H9 (cell line): ENCODE results near the gene IL4. TPM values are rescaled to one million over a fixed set of nuclear protein-coding genes. Genes with fewer than 3 reads are reported as not detected.

Experiments used
- DNase-seq: peaks from one replicate; pipeline ENCODE4 v3.0.0-alpha.2; 2017
- H2AFZ ChIP-seq: one replicate; pipeline ENCODE4 v1.6.1; 2013; ENCODE audit warnings: mild to moderate bottlenecking, low read length, control low read depth, moderate library complexity
- H2AK5ac ChIP-seq: 2 replicates; pipeline ENCODE4 v1.6.1; 2013; ENCODE audit warnings: low read length, control low read depth, mixed read lengths; ENCODE audit not compliant: insufficient read length
- H2BK120ac ChIP-seq: one replicate; pipeline ENCODE4 v1.6.1; 2013; ENCODE audit warnings: low read depth, mild to moderate bottlenecking, low read length, control low read depth, inconsistent platforms; ENCODE audit not compliant: poor library complexity, severe bottlenecking
- H2BK12ac ChIP-seq: 2 replicates; pipeline ENCODE4 v1.6.1; 2013; ENCODE audit warnings: low read length, control low read depth, mixed read lengths, low read depth; ENCODE audit not compliant: insufficient read length
- H2BK15ac ChIP-seq: 2 replicates; pipeline ENCODE4 v1.6.1; 2013; ENCODE audit warnings: low read depth, low read length, control low read depth
- H2BK20ac ChIP-seq: one replicate; pipeline ENCODE4 v1.6.1; 2013; ENCODE audit warnings: low read depth, mild to moderate bottlenecking, low read length, control low read depth, inconsistent platforms; ENCODE audit not compliant: poor library complexity, severe bottlenecking
- H2BK5ac ChIP-seq: 2 replicates; pipeline ENCODE4 v1.6.1; 2013; ENCODE audit warnings: low read length, control low read depth, mixed read lengths; ENCODE audit not compliant: insufficient read length
- H3K14ac ChIP-seq: 2 replicates; pipeline ENCODE4 v1.6.1; 2013; ENCODE audit warnings: low read length, control low read depth; ENCODE audit not compliant: insufficient read depth
- H3K18ac ChIP-seq: 2 replicates; pipeline ENCODE4 v1.6.1; 2013; ENCODE audit warnings: low read depth, mild to moderate bottlenecking, mixed read lengths, low read length, control low read depth; ENCODE audit not compliant: insufficient read length
- H3K23ac ChIP-seq: 2 replicates; pipeline ENCODE4 v1.6.1; 2013; ENCODE audit warnings: low read length, control low read depth, mixed read lengths, low read depth; ENCODE audit not compliant: insufficient read length
- H3K23me2 ChIP-seq: 2 replicates; pipeline ENCODE4 v1.6.1; 2013; ENCODE audit warnings: low read depth, mild to moderate bottlenecking, mixed read lengths, low read length, control low read depth; ENCODE audit not compliant: insufficient read length, poor library complexity, severe bottlenecking
- H3K27ac ChIP-seq: 2 replicates; pipeline ENCODE4 v1.5.1; 2013; ENCODE audit warnings: low read length, control low read depth, mixed read lengths, low read depth; ENCODE audit not compliant: insufficient read length
- H3K27me3 ChIP-seq: 2 replicates; pipeline ENCODE4 v1.6.1; 2013; ENCODE audit warnings: low read length, control low read depth, inconsistent platforms; ENCODE audit not compliant: insufficient read depth
- H3K4ac ChIP-seq: 2 replicates; pipeline ENCODE4 v1.6.1; 2013; ENCODE audit warnings: low read depth, mild to moderate bottlenecking, control low read depth, inconsistent platforms, low read length, moderate library complexity
- H3K4me1 ChIP-seq: 2 replicates; pipeline ENCODE4 v1.6.1; 2013; ENCODE audit warnings: low read length, control low read depth, inconsistent platforms; ENCODE audit not compliant: insufficient read depth
- H3K4me2 ChIP-seq: 2 replicates; pipeline ENCODE4 v1.6.1; 2013; ENCODE audit warnings: low read length, control low read depth, mixed read lengths; ENCODE audit not compliant: insufficient read length, insufficient read depth
- H3K56ac ChIP-seq: 2 replicates; pipeline ENCODE4 v1.6.1; 2013; ENCODE audit warnings: low read depth, mild to moderate bottlenecking, mixed read lengths, low read length, control low read depth; ENCODE audit not compliant: insufficient read length
- H3K79me1 ChIP-seq: 2 replicates; pipeline ENCODE4 v1.6.1; 2013; ENCODE audit warnings: low read depth, mild to moderate bottlenecking, moderate library complexity, low read length, control low read depth, inconsistent platforms; ENCODE audit not compliant: insufficient read depth, poor library complexity, severe bottlenecking
- H3K79me2 ChIP-seq: 2 replicates; pipeline ENCODE4 v1.6.1; 2013; ENCODE audit warnings: low read length, control low read depth, inconsistent platforms; ENCODE audit not compliant: insufficient read depth
- H3K9ac ChIP-seq: 2 replicates; pipeline ENCODE4 v1.6.1; 2013; ENCODE audit warnings: low read length, control low read depth, mixed read lengths; ENCODE audit not compliant: insufficient read length; ENCODE audit errors: extremely low read depth
- H3K9me3 ChIP-seq: one replicate; pipeline ENCODE4 v1.6.1; 2013; ENCODE audit warnings: low read depth, low read length, inconsistent platforms; ENCODE audit not compliant: control insufficient read depth
- H3T11ph ChIP-seq: one replicate; pipeline ENCODE4 v1.6.1; 2013; ENCODE audit warnings: mild to moderate bottlenecking, low read length, control low read depth, inconsistent platforms
- H4K20me1 ChIP-seq: one replicate; pipeline ENCODE4 v1.6.1; 2013; ENCODE audit not compliant: control insufficient read depth, insufficient read length, insufficient read depth
- H4K5ac ChIP-seq: 2 replicates; pipeline ENCODE4 v1.6.1; 2013; ENCODE audit warnings: low read depth, mild to moderate bottlenecking, mixed read lengths, low read length, control low read depth; ENCODE audit not compliant: insufficient read length
- H4K8ac ChIP-seq: replicated peaks from 2 replicates; pipeline ENCODE4 v1.6.1; 2013; ENCODE audit warnings: low read length, control low read depth, mixed read lengths, low read depth; ENCODE audit not compliant: insufficient read length
- H4K91ac ChIP-seq: 2 replicates; pipeline ENCODE4 v1.6.1; 2013; ENCODE audit warnings: low read depth, mild to moderate bottlenecking, moderate library complexity, mixed read lengths, low read length, control low read depth; ENCODE audit not compliant: insufficient read length
- H3K27ac Mint-ChIP-seq, 3 experiments: 2 replicates in 2 of 3; 3 replicates in 1 of 3; pipeline ENCODE4 v1.8.0; 2020 to 2021; ENCODE audit warnings: mixed read lengths in 3 of 3, mild to moderate bottlenecking in 1 of 3, moderate library complexity in 1 of 3
- H3K27me3 Mint-ChIP-seq: 2 replicates; pipeline ENCODE4 v1.8.0; 2021; ENCODE audit warnings: low read depth, mild to moderate bottlenecking, moderate library complexity, mixed read lengths
- H3K36me3 Mint-ChIP-seq, 3 experiments: 2 replicates in 2 of 3; 3 replicates in 1 of 3; pipeline ENCODE4 v1.8.0; 2020 to 2021; ENCODE audit warnings: low read depth in 3 of 3, mixed read lengths in 3 of 3; ENCODE audit not compliant: insufficient read depth in 1 of 3
- H3K4me1 Mint-ChIP-seq, 2 experiments: 2 replicates each; pipeline ENCODE4 v1.8.0; 2020; ENCODE audit warnings: mixed read lengths in 2 of 2
- H3K4me3 Mint-ChIP-seq, 2 experiments: 2 replicates in 1 of 2; 3 replicates in 1 of 2; pipeline ENCODE4 v1.8.0; 2020 to 2021; ENCODE audit warnings: mild to moderate bottlenecking in 2 of 2, mixed read lengths in 2 of 2, moderate library complexity in 1 of 2
- H3K9me3 Mint-ChIP-seq, 2 experiments: 2 replicates in 1 of 2; 3 replicates in 1 of 2; pipeline ENCODE4 v1.8.0; 2020; ENCODE audit warnings: mild to moderate bottlenecking in 2 of 2, mixed read lengths in 2 of 2, moderate library complexity in 1 of 2
- WGBS: extraction: QIAGEN DNeasy Blood & Tissue Kit; methylation state at CpG from one replicate; pipeline ENCODE4 v1.1.7; 2013; ENCODE audit warnings: missing lambda C conversion rate, low lambda C conversion rate, mixed read lengths; ENCODE audit not compliant: insufficient read length; ENCODE audit errors: extremely low coverage; 5-methylcytosine and 5-hydroxymethylcytosine counted together
- total RNA-seq: library from RNA; stranded (reverse); gene quantifications from 2 replicates; pipeline ENCODE4 v1.2.1, GENCODE V29; 2021
- TF ChIP-seq, protein P1 (sequence below): fragments of 200-600 bp; sonication (generic); conservative IDR thresholded peaks from 3 replicates; pipeline ENCODE4 v1.8.0; 2021; ENCODE audit warnings: antibody characterized with exemption, mild to moderate bottlenecking

The IL4 gene
- total RNA-seq, 1 experiment from 2014 or later: not detected

DNA sequence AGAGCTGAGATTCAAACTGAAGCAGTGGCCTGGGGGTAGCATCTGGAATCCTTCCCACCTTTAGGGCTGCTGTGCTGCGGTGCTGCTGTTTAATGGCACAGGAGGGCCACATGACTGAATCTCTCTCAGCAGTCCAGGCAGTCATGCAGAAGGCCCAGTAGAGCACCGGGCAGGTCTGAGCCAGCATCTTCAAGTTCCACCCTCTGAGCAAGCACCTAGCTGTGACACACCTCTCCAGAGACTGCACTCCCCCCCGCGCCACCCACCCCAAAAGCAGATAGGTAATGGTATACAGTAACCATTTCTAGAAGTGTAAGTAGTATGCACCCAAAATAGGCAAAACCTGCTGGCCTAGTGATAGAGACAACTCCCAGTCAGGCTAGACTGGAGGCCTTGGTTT, 8.2 kb downstream of the IL4 start:
- H3K9me3 ChIP-seq: no peaks in the 10 kb centered on the region
- no peak overlapping the region for H4K91ac ChIP-seq
- no peak overlapping the region for H2BK15ac ChIP-seq
- no peak overlapping the region for H3K23ac ChIP-seq
- no peak overlapping the region for H4K8ac ChIP-seq
- H3K9ac ChIP-seq: no peak overlapping the region
- H3K56ac ChIP-seq: no peak overlapping the region
- TF ChIP-seq, protein P1, sequence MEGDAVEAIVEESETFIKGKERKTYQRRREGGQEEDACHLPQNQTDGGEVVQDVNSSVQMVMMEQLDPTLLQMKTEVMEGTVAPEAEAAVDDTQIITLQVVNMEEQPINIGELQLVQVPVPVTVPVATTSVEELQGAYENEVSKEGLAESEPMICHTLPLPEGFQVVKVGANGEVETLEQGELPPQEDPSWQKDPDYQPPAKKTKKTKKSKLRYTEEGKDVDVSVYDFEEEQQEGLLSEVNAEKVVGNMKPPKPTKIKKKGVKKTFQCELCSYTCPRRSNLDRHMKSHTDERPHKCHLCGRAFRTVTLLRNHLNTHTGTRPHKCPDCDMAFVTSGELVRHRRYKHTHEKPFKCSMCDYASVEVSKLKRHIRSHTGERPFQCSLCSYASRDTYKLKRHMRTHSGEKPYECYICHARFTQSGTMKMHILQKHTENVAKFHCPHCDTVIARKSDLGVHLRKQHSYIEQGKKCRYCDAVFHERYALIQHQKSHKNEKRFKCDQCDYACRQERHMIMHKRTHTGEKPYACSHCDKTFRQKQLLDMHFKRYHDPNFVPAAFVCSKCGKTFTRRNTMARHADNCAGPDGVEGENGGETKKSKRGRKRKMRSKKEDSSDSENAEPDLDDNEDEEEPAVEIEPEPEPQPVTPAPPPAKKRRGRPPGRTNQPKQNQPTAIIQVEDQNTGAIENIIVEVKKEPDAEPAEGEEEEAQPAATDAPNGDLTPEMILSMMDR: no peak
- no peaks in the 10 kb centered on the region for H3K4me1 ChIP-seq
- no peak overlapping the region for H2BK12ac ChIP-seq
- no peak overlapping the region for H4K5ac ChIP-seq
- H2BK5ac ChIP-seq: no peak overlapping the region
- H3K4me3 Mint-ChIP-seq: no peak overlapping the region
- no peak overlapping the region for H2BK120ac ChIP-seq
- H3K4ac ChIP-seq: no peak overlapping the region
- H3K79me1 ChIP-seq: no peaks in the 10 kb centered on the region
- no peak overlapping the region for H3K27ac ChIP-seq
- no peak overlapping the region for H3K18ac ChIP-seq
- H3K27me3 Mint-ChIP-seq: no peaks in the 10 kb centered on the region
- DNase-seq: no peak
- no peaks in the 10 kb centered on the region for H3K27me3 ChIP-seq
- H4K20me1 ChIP-seq: peaks cover 3% of the 10 kb centered on the region
- H3K4me2 ChIP-seq: no peak overlapping the region
- WGBS: no CpG with 5 or more reads among the region's 4 CpGs
- H3K23me2 ChIP-seq: no peaks in the 10 kb centered on the region
- H3K36me3 Mint-ChIP-seq: no peaks in the 10 kb centered on the region
- H2BK20ac ChIP-seq: no peak overlapping the region
- no peaks in the 10 kb centered on the region for H3K79me2 ChIP-seq
- no peak overlapping the region for H2AFZ ChIP-seq
- H2AK5ac ChIP-seq: no peak overlapping the region
- no peaks in the 10 kb centered on the region for H3K9me3 Mint-ChIP-seq
- no peak overlapping the region for H3K14ac ChIP-seq
- H3K27ac Mint-ChIP-seq: no peak overlapping the region; a peak in 1 of 7 replicates
- H3T11ph ChIP-seq: no peak overlapping the region
- peaks cover 4 to 8% of the 10 kb centered on the region in 2 experiments; a peak in 1 of 4 replicates for H3K4me1 Mint-ChIP-seq
